Natural killer cell (primary cell): ENCODE measurements around the gene PABPN1L. TPM values are rescaled to one million over a fixed set of nuclear protein-coding genes. Genes with fewer than 3 reads are reported as not detected.

ENCODE experiments used
- ATAC-seq, 3 donors: fragments of 150-1000 bp in 2 of 3; fragments of 200-7000 bp in 1 of 3; cut with Tn5 transposase; 1 replicate in 1 of 3; 2 replicates in 2 of 3; pipeline ENCODE4 v1.10.0; 2021; ENCODE audit warnings: mild to moderate bottlenecking in 2 of 3, moderate library complexity in 2 of 3
- DNase-seq, 2 donors: peaks; one replicate each; pipeline versions ENCODE4 v3.0.0 to v3.0.0-alpha.2; 2013 to 2021; ENCODE audit warnings: mixed read lengths in 1 of 2
- H3K27ac ChIP-seq: one replicate; pipeline ENCODE4 v1.5.1; 2013; ENCODE audit warnings: mild to moderate bottlenecking, low read length
- H3K27me3 ChIP-seq: one replicate; pipeline ENCODE4 v1.6.1; 2013; ENCODE audit warnings: low read length; ENCODE audit not compliant: control insufficient read depth, insufficient read depth
- H3K36me3 ChIP-seq: one replicate; pipeline ENCODE4 v1.6.1; 2013; ENCODE audit warnings: low read length; ENCODE audit not compliant: control insufficient read depth, insufficient read depth
- H3K4me1 ChIP-seq: one replicate; pipeline ENCODE4 v1.6.1; 2013; ENCODE audit warnings: low read length; ENCODE audit not compliant: control insufficient read depth, insufficient read depth
- H3K4me3 ChIP-seq: one replicate; pipeline ENCODE4 v1.5.1; 2013; ENCODE audit warnings: low read length
- H3K9me3 ChIP-seq: one replicate; pipeline ENCODE4 v1.6.1; 2013; ENCODE audit warnings: low read length; ENCODE audit not compliant: control insufficient read depth, insufficient read depth
- H3K27ac Mint-ChIP-seq, 2 donors: one replicate each; pipeline ENCODE4 v1.8.0; 2022; ENCODE audit warnings: mild to moderate bottlenecking in 2 of 2, mixed read lengths in 2 of 2, moderate library complexity in 1 of 2
- H3K27me3 Mint-ChIP-seq, 2 donors: one replicate each; pipeline ENCODE4 v1.8.0; 2022; ENCODE audit warnings: low read depth in 2 of 2, mixed read lengths in 2 of 2
- H3K36me3 Mint-ChIP-seq: one replicate; pipeline ENCODE4 v1.8.0; 2022; ENCODE audit warnings: mixed read lengths
- H3K4me1 Mint-ChIP-seq, 2 donors: one replicate each; pipeline ENCODE4 v1.8.0; 2022; ENCODE audit warnings: mixed read lengths in 2 of 2
- H3K4me3 Mint-ChIP-seq: one replicate; pipeline ENCODE4 v1.8.0; 2022; ENCODE audit warnings: mild to moderate bottlenecking, moderate library complexity, mixed read lengths
- H3K9me3 Mint-ChIP-seq, 2 donors: one replicate each; pipeline ENCODE4 v1.8.0; 2022; ENCODE audit warnings: mixed read lengths in 2 of 2
- WGBS: methylation state at CpG from one replicate; pipeline ENCODE4 v1.1.7; 2013; ENCODE audit warnings: missing lambda C conversion rate; ENCODE audit not compliant: insufficient coverage; 5-methylcytosine and 5-hydroxymethylcytosine counted together
- intact Hi-C: fragments of 100-400 bp; cut with micrococcal nuclease; formaldehyde crosslinking; loops from one replicate; pipeline ENCODE4 v1.14.2; 2022
- total RNA-seq, 4 donors: library from RNA; stranded (reverse); fragments of 120-200 nt in 1 of 4; gene quantifications; one replicate each; pipeline versions ENCODE4 v1.2.3 to v1.2.4, GENCODE V29; 2013 to 2022
- TF ChIP-seq, protein P1 (sequence below): fragments of 200-600 bp; IDR thresholded peaks from one replicate; pipeline ENCODE4 v1.8.0; 2022; ENCODE audit warnings: antibody characterized with exemption

The PABPN1L gene
- total RNA-seq, 3 donors from 2014 or later (not counting 1 experiment from before 2014, with no cell fraction given): 0.43 TPM; not detected in 2

GRCh38 chr16:88869673-88869980 lies 3.2 kb upstream of the PABPN1L start:
- WGBS: 90% methylated on average over 9 of the region's 9 CpGs
- Histone ChIP-seq H3K27me3 (peaks cover 8% of the 10 kb centered on the region), H3K4me3 (no peak overlapping the region), H3K27ac (no peak overlapping the region), H3K9me3 (no peaks in the 10 kb centered on the region), H3K36me3 (no peaks in the 10 kb centered on the region), H3K4me1 (no peaks in the 10 kb centered on the region)
- Mint-ChIP-seq H3K36me3 (no peaks in the 10 kb centered on the region), H3K4me3 (no peak overlapping the region), H3K27me3 (peaks cover 10 to 13% of the 10 kb centered on the region in 2 donors), H3K4me1 (no peaks in the 10 kb centered on the region), H3K27ac (no peak overlapping the region), H3K9me3 (no peaks in the 10 kb centered on the region)
- no peak for DNase-seq
- intact Hi-C loops: no loop called here
- TF ChIP-seq, protein P1, sequence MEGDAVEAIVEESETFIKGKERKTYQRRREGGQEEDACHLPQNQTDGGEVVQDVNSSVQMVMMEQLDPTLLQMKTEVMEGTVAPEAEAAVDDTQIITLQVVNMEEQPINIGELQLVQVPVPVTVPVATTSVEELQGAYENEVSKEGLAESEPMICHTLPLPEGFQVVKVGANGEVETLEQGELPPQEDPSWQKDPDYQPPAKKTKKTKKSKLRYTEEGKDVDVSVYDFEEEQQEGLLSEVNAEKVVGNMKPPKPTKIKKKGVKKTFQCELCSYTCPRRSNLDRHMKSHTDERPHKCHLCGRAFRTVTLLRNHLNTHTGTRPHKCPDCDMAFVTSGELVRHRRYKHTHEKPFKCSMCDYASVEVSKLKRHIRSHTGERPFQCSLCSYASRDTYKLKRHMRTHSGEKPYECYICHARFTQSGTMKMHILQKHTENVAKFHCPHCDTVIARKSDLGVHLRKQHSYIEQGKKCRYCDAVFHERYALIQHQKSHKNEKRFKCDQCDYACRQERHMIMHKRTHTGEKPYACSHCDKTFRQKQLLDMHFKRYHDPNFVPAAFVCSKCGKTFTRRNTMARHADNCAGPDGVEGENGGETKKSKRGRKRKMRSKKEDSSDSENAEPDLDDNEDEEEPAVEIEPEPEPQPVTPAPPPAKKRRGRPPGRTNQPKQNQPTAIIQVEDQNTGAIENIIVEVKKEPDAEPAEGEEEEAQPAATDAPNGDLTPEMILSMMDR: no peak
- ATAC-seq: no peak

DNA sequence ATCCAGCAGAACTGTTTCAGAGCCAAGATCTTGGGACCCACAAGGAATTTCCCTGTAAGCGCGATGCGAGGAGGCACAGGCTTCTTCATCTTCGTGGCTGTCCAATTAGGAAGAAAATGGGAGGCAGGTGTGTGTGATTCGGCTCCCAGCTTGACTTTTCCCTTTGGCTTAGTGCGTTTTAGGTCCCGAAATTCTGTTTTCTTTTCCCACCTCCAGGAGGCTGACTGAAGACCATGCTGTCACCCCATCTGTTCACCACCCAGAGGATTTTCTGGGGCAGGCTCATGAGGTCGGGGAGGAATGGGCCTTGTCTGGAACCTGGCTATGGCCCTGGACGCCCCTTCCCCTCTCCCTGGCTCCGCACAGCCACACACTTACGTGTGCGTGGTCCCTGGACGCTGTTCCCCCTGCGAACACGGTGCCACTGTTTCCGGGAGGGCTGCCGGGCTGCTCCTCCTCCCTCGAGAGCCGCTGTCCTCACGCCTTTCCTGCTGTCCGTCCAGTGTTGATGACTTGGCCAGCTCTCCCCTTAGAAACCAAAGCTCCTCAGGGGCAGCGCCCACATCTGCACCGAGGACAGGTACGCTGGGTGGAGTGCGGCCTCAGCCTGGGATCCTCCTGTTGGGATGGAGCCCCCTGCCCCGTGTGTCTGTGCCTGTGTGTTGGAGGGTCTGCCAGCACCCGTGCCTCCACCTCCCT lies 2.7 kb upstream of the PABPN1L start:
- no peak overlapping the region for H3K27ac Mint-ChIP-seq
- ATAC-seq (no peak), DNase-seq (no peak)
- peaks cover 8% of the 10 kb centered on the region for H3K27me3 ChIP-seq
- intact Hi-C loops: no loop called here
- TF ChIP-seq, protein P1: no peak
- H3K4me1 Mint-ChIP-seq: no peaks in the 10 kb centered on the region
- H3K4me1 ChIP-seq: no peaks in the 10 kb centered on the region
- H3K4me3 ChIP-seq: no peak overlapping the region
- H3K36me3 ChIP-seq: no peaks in the 10 kb centered on the region
- H3K36me3 Mint-ChIP-seq: no peaks in the 10 kb centered on the region
- H3K9me3 Mint-ChIP-seq: no peaks in the 10 kb centered on the region
- H3K4me3 Mint-ChIP-seq: no peak overlapping the region
- H3K9me3 ChIP-seq: no peaks in the 10 kb centered on the region
- 92% methylated on average over 27 of the region's 27 CpGs for WGBS
- H3K27me3 Mint-ChIP-seq: peaks cover 10 to 13% of the 10 kb centered on the region in 2 donors
- no peak overlapping the region for H3K27ac ChIP-seq

- ATAC-seq (no peak), DNase-seq (no peak)
- no peaks in the 10 kb centered on the region for H3K4me1 ChIP-seq
- peaks cover 8% of the 10 kb centered on the region for H3K27me3 ChIP-seq
- Mint-ChIP-seq H3K27ac (no peak overlapping the region), H3K9me3 (no peaks in the 10 kb centered on the region), H3K4me3 (no peak overlapping the region), H3K27me3 (peaks cover 10 to 13% of the 10 kb centered on the region in 2 donors), H3K36me3 (no peaks in the 10 kb centered on the region), H3K4me1 (no peaks in the 10 kb centered on the region)
- H3K4me3 ChIP-seq: no peak overlapping the region
- WGBS: 89% methylated on average over 24 of the region's 24 CpGs
- intact Hi-C loops: no loop called here
- H3K27ac ChIP-seq: no peak overlapping the region
- TF ChIP-seq, protein P1: no peak
- no peaks in the 10 kb centered on the region for H3K9me3 ChIP-seq
- H3K36me3 ChIP-seq: no peaks in the 10 kb centered on the region
Observed at GRCh38 chr16:88867581-88868246, 1.3 kb upstream of the PABPN1L start.
